ENCODE results near the gene HES1. TPM values are rescaled to one million over a fixed set of nuclear protein-coding genes. Genes with fewer than 3 reads are reported as not detected.

The HES1 gene
- total and polyA plus RNA-seq, 9 of the 15 experiments (the other 6 are each of a cell fraction or from before 2014, with no cell fraction given) = 3.4 to 37.0 (median 19.3) TPM

DNA sequence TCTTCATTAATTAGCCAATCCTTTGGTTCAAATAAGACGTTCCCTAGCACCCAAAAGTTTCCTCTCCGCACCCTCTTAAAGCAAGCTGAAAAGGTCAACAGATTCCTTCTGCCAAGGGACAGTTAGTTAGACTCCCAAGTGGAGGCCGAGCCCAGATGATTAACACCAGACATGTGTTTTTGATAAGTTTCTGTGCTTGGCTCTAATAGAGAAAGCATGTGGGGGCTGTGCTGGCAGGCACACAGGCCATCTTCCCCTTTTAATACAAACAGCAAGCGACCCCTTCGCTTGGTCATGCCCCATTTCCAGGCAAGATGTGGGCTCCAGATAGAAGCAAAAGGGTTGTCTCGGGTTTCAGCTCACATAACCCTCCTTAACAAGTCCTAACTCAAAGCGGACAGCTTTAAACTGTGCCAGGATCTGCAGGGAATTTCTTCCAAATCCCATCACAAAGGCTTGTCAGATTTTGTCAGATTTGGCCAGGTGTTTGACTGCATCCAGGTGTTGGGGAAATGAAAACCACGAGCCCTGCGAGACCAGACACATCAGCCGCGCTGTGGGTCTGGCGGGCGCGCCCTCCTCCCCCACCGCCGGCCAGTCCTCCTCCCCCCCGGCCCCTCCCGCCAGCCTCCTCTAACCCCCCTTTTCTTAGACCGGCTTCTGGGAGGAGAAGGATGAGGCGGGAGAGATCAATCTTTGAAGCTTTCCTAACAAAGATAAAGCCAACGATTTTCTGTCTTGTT is 3.3 kb downstream of the HES1 start (continued):
- TF ChIP-seq, protein P1, sequence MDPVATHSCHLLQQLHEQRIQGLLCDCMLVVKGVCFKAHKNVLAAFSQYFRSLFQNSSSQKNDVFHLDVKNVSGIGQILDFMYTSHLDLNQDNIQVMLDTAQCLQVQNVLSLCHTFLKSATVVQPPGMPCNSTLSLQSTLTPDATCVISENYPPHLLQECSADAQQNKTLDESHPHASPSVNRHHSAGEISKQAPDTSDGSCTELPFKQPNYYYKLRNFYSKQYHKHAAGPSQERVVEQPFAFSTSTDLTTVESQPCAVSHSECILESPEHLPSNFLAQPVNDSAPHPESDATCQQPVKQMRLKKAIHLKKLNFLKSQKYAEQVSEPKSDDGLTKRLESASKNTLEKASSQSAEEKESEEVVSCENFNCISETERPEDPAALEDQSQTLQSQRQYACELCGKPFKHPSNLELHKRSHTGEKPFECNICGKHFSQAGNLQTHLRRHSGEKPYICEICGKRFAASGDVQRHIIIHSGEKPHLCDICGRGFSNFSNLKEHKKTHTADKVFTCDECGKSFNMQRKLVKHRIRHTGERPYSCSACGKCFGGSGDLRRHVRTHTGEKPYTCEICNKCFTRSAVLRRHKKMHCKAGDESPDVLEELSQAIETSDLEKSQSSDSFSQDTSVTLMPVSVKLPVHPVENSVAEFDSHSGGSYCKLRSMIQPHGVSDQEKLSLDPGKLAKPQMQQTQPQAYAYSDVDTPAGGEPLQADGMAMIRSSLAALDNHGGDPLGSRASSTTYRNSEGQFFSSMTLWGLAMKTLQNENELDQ (CRISPR knock-in tag; IDR thresholded peaks at IDR 0.05; ENCODE audit: borderline replicate concordance) = no peak
- TF ChIP-seq PHB (CRISPR knock-in tag; IDR thresholded peaks at IDR 0.05) (peak; percentile 97), KAT8 (IDR thresholded peaks at IDR 0.05; ENCODE audit: low read depth) (no peak), SAFB2 (IDR thresholded peaks at IDR 0.05; ENCODE audit: borderline replicate concordance, low read depth, low read length, severe bottlenecking) (no peak), ZFP30 (CRISPR knock-in tag; IDR thresholded peaks at IDR 0.05; ENCODE audit: borderline replicate concordance) (no peak), MYC (IDR thresholded peaks at IDR 0.05; ENCODE audit: low read depth, low read length) (peak; percentile 74), MYC (CRISPR knock-in tag; IDR thresholded peaks at IDR 0.05; ENCODE audit: borderline replicate concordance, low read depth) (peak; percentile 85; the same call in 1 of the 2 replicates), HDAC6 (IDR thresholded peaks at IDR 0.05; ENCODE audit: low read depth, low read length) (no peak), MED1 (CRISPR knock-in tag; IDR thresholded peaks at IDR 0.05; ENCODE audit: borderline replicate concordance) (no peak), SMARCB1 (IDR thresholded peaks at IDR 0.05; ENCODE audit: insufficient read length, low read depth) (no peak), ZNF77 (CRISPR knock-in tag; IDR thresholded peaks at IDR 0.05) (0 out of 2 replicates have a peak, but pooled peaks have one; percentile 19)
- TF ChIP-seq, protein P2, sequence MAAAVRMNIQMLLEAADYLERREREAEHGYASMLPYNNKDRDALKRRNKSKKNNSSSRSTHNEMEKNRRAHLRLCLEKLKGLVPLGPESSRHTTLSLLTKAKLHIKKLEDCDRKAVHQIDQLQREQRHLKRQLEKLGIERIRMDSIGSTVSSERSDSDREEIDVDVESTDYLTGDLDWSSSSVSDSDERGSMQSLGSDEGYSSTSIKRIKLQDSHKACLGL (CRISPR knock-in tag; IDR thresholded peaks at IDR 0.05; ENCODE audit: borderline replicate concordance, poor library complexity, severe bottlenecking) = no peak
- TF ChIP-seq, protein P3, sequence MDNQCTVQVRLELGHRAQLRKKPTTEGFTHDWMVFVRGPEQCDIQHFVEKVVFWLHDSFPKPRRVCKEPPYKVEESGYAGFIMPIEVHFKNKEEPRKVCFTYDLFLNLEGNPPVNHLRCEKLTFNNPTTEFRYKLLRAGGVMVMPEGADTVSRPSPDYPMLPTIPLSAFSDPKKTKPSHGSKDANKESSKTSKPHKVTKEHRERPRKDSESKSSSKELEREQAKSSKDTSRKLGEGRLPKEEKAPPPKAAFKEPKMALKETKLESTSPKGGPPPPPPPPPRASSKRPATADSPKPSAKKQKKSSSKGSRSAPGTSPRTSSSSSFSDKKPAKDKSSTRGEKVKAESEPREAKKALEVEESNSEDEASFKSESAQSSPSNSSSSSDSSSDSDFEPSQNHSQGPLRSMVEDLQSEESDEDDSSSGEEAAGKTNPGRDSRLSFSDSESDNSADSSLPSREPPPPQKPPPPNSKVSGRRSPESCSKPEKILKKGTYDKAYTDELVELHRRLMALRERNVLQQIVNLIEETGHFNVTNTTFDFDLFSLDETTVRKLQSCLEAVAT (IDR thresholded peaks at IDR 0.05) = peak; percentile 42 to 65; a peak in 3 of 4 replicates
- TF ChIP-seq, protein P4, sequence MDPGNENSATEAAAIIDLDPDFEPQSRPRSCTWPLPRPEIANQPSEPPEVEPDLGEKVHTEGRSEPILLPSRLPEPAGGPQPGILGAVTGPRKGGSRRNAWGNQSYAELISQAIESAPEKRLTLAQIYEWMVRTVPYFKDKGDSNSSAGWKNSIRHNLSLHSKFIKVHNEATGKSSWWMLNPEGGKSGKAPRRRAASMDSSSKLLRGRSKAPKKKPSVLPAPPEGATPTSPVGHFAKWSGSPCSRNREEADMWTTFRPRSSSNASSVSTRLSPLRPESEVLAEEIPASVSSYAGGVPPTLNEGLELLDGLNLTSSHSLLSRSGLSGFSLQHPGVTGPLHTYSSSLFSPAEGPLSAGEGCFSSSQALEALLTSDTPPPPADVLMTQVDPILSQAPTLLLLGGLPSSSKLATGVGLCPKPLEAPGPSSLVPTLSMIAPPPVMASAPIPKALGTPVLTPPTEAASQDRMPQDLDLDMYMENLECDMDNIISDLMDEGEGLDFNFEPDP (CRISPR knock-in tag; IDR thresholded peaks at IDR 0.05) = no peak
- TF ChIP-seq, protein P5, sequence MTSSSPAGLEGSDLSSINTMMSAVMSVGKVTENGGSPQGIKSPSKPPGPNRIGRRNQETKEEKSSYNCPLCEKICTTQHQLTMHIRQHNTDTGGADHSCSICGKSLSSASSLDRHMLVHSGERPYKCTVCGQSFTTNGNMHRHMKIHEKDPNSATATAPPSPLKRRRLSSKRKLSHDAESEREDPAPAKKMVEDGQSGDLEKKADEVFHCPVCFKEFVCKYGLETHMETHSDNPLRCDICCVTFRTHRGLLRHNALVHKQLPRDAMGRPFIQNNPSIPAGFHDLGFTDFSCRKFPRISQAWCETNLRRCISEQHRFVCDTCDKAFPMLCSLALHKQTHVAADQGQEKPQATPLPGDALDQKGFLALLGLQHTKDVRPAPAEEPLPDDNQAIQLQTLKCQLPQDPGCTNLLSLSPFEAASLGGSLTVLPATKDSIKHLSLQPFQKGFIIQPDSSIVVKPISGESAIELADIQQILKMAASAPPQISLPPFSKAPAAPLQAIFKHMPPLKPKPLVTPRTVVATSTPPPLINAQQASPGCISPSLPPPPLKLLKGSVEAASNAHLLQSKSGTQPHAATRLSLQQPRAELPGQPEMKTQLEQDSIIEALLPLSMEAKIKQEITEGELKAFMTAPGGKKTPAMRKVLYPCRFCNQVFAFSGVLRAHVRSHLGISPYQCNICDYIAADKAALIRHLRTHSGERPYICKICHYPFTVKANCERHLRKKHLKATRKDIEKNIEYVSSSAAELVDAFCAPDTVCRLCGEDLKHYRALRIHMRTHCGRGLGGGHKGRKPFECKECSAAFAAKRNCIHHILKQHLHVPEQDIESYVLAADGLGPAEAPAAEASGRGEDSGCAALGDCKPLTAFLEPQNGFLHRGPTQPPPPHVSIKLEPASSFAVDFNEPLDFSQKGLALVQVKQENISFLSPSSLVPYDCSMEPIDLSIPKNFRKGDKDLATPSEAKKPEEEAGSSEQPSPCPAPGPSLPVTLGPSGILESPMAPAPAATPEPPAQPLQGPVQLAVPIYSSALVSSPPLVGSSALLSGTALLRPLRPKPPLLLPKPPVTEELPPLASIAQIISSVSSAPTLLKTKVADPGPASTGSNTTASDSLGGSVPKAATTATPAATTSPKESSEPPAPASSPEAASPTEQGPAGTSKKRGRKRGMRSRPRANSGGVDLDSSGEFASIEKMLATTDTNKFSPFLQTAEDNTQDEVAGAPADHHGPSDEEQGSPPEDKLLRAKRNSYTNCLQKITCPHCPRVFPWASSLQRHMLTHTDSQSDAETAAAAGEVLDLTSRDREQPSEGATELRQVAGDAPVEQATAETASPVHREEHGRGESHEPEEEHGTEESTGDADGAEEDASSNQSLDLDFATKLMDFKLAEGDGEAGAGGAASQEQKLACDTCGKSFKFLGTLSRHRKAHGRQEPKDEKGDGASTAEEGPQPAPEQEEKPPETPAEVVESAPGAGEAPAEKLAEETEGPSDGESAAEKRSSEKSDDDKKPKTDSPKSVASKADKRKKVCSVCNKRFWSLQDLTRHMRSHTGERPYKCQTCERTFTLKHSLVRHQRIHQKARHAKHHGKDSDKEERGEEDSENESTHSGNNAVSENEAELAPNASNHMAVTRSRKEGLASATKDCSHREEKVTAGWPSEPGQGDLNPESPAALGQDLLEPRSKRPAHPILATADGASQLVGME (CRISPR knock-in tag; IDR thresholded peaks at IDR 0.05) = peak; percentile 52; the same call in 1 of the 2 replicates
